K562 (cell line): Measurements from ENCODE around the gene DYNC1I2. TPM values are rescaled to one million over a fixed set of nuclear protein-coding genes. Genes with fewer than 3 reads are reported as not detected.

Experiments
- ATAC-seq: fragments of 200-7000 bp; cut with Tn5 transposase; 3 replicates; pipeline ENCODE4 v1.9.1; 2020; ENCODE audit warnings: moderate library complexity
- BruUV-seq: library from RNA; stranded (reverse); fragments of 400-500 nt; replicated peaks from 2 replicates; lab custom pipeline; 2021; lab: Mats Ljungman, UMichigan
- CTCF ChIA-PET: fragments of 300-600 bp; formaldehyde crosslinking; extraction: SDS; loops from one replicate; lab custom pipeline; 2021; ENCODE audit warnings: low intra/inter-chr PET ratio; lab: Yijun Ruan, JAX
- POLR2A ChIA-PET: fragments of 300-600, 350-650 bp; sonication (Branson Sonifier 250); formaldehyde crosslinking; extraction: SDS; loops from one replicate; lab custom pipeline; 2021; ENCODE audit warnings: antibody characterized with exemption, inconsistent platforms; lab: Yijun Ruan, JAX
- DNase-seq, 4 experiments: peaks; one replicate each; pipeline versions ENCODE4 v3.0.0 to v3.0.0-alpha.2; 2011 to 2018; ENCODE audit warnings: low spot score in 3 of 4, mixed read lengths in 3 of 4; ENCODE audit errors: extremely low read depth in 1 of 4
- FAIRE-seq: peaks from 2 replicates; lab custom pipeline; 2011; peaks lifted over from hg19 to GRCh38; lab: Jason Lieb, UNC
- H2AFZ ChIP-seq: 2 replicates; pipeline ENCODE4 v1.6.0; 2011; ENCODE audit warnings: low read depth, low read length, control low read depth, inconsistent platforms
- H3K27ac ChIP-seq: fragments of 200-600 bp; 3 replicates; pipeline ENCODE4 v1.8.0; 2011; ENCODE audit warnings: low read depth, mild to moderate bottlenecking, control low read depth, inconsistent platforms, low read length, moderate library complexity, mixed read lengths; ENCODE audit errors: extremely low read depth
- H3K27me3 ChIP-seq, 2 experiments: fragments of 300-600 bp in 1 of 2; 2 replicates in 1 of 2; 3 replicates in 1 of 2; pipeline versions ENCODE4 v1.6.0 to v1.8.0; 2011; ENCODE audit warnings: inconsistent platforms in 2 of 2, low read length in 2 of 2, mild to moderate bottlenecking in 1 of 2, mixed read lengths in 1 of 2, moderate library complexity in 1 of 2; ENCODE audit not compliant: control insufficient read depth in 2 of 2, insufficient read depth in 2 of 2
- H3K36me3 ChIP-seq: fragments of 300-600 bp; 3 replicates; pipeline ENCODE4 v1.8.0; 2011; ENCODE audit warnings: mild to moderate bottlenecking, low read length, inconsistent platforms; ENCODE audit not compliant: control insufficient read depth, insufficient read depth
- H3K4me1 ChIP-seq, 2 experiments: fragments of 200-600 bp in 1 of 2; replicated peaks in 1 of 2; 2 replicates in 1 of 2; 3 replicates in 1 of 2; pipeline versions ENCODE4 v1.5.1 to v1.8.0; 2011; ENCODE audit warnings: inconsistent platforms in 2 of 2, low read length in 2 of 2, mild to moderate bottlenecking in 1 of 2, mixed read lengths in 1 of 2, moderate library complexity in 1 of 2; ENCODE audit not compliant: control insufficient read depth in 2 of 2, insufficient read depth in 2 of 2
- H3K4me2 ChIP-seq: 2 replicates; pipeline ENCODE4 v1.6.1; 2011; ENCODE audit warnings: low read length, control low read depth, inconsistent platforms, mixed read lengths; ENCODE audit not compliant: insufficient read depth
- H3K4me3 ChIP-seq: fragments of 200-600 bp; sonication (generic), shearing (Covaris generic); 2 replicates; pipeline ENCODE4 v1.5.1; 2016; ENCODE audit warnings: control low read depth, inconsistent platforms
- H3K79me2 ChIP-seq: fragments of 200-600 bp; 3 replicates; pipeline ENCODE4 v1.8.0; 2011; ENCODE audit warnings: low read length, inconsistent platforms; ENCODE audit not compliant: control insufficient read depth, insufficient read depth
- H3K9ac ChIP-seq, 2 experiments: 2 replicates each; pipeline versions ENCODE4 v1.6.0 to v1.6.1; 2011; ENCODE audit warnings: low read depth in 2 of 2, low read length in 2 of 2, control low read depth in 1 of 2, inconsistent platforms in 1 of 2, mild to moderate bottlenecking in 1 of 2, mixed read lengths in 1 of 2; ENCODE audit not compliant: insufficient read depth in 1 of 2
- H3K9me1 ChIP-seq: one replicate; pipeline ENCODE4 v1.6.0; 2011; ENCODE audit warnings: inconsistent platforms, mild to moderate bottlenecking, low read length, moderate library complexity; ENCODE audit not compliant: control insufficient read depth, insufficient read depth
- H3K9me3 ChIP-seq: replicated peaks from 2 replicates; pipeline ENCODE4 v1.5.1; 2011; ENCODE audit warnings: low read depth, low read length, inconsistent platforms; ENCODE audit not compliant: control insufficient read depth, insufficient read depth
- H4K20me1 ChIP-seq: replicated peaks from 2 replicates; pipeline ENCODE4 v1.6.1; 2011; ENCODE audit warnings: low read length, inconsistent platforms, mixed read lengths; ENCODE audit not compliant: control insufficient read depth, insufficient read depth
- FOXA1 ChIP-seq: fragments of 450-650 bp; IDR thresholded peaks from 2 replicates; pipeline ENCODE4 v1.6.1; 2016; ENCODE audit warnings: mild to moderate bottlenecking, borderline replicate concordance
- GATA2 ChIP-seq: sonication (generic); formaldehyde crosslinking; IDR thresholded peaks from 2 replicates; pipeline ENCODE4 v1.4.0; 2020; ENCODE audit warnings: mild to moderate bottlenecking, missing genetic modification reagents
- GATAD2B ChIP-seq: fragments of 450-650 bp; IDR thresholded peaks from 2 replicates; pipeline ENCODE4 v1.6.1; 2017; ENCODE audit warnings: mild to moderate bottlenecking, borderline replicate concordance
- ILK ChIP-seq: fragments of 450-650 bp; IDR thresholded peaks from 2 replicates; pipeline ENCODE4 v1.6.1; 2016; ENCODE audit warnings: missing genetic modification characterization, low read depth, mild to moderate bottlenecking, missing compliant biosample characterization, moderate library complexity, borderline replicate concordance
- PKNOX1 ChIP-seq: fragments of 450-650 bp; IDR thresholded peaks from 2 replicates; pipeline ENCODE4 v1.6.1; 2016
- SRSF9 ChIP-seq: fragments of 200-400 bp; formaldehyde crosslinking; IDR thresholded peaks from 2 replicates; pipeline ENCODE4 v1.6.1; 2017; ENCODE audit warnings: low read depth, low read length, borderline replicate concordance
- USF2 ChIP-seq: sonication (generic); formaldehyde crosslinking; IDR thresholded peaks from 2 replicates; pipeline ENCODE4 v1.5.0; 2020; ENCODE audit warnings: missing genetic modification reagents
- ZMIZ1 ChIP-seq, 2 experiments: fragments of 150-350 bp in 1 of 2; IDR thresholded peaks; 2 replicates each; pipeline ENCODE4 v1.6.1; 2012 to 2016; ENCODE audit warnings: low read depth in 2 of 2, low read length in 2 of 2, mild to moderate bottlenecking in 1 of 2, moderate library complexity in 1 of 2
- ZNF324 ChIP-seq: fragments of 250-450 bp; sonication (Bioruptor Pico); IDR thresholded peaks from 2 replicates; pipeline ENCODE4 v1.4.0; 2020; ENCODE audit warnings: mild to moderate bottlenecking
- ZNF561 ChIP-seq: fragments of 450-650 bp; formaldehyde crosslinking; conservative IDR thresholded peaks from 2 replicates; pipeline ENCODE4 v1.4.0; 2020; ENCODE audit warnings: mild to moderate bottlenecking, moderate library complexity
- WGBS: fragments of 100-300 bp; shearing (Covaris generic); methylation state at CpG from one replicate; pipeline ENCODE4 v1.1.6; 2016; ENCODE audit warnings: low coverage, mixed read lengths; ENCODE audit not compliant: insufficient coverage; ENCODE audit errors: missing lambda C conversion rate; 5-methylcytosine and 5-hydroxymethylcytosine counted together
- in situ Hi-C: fragments of 300-500 bp; cut with MboI; formaldehyde crosslinking; loops from 4 replicates; pipeline ENCODE4 v1.15.0; 2018; ENCODE audit warnings: inconsistent platforms, mixed read lengths
- intact Hi-C: fragments of 100-400 bp; cut with micrococcal nuclease; formaldehyde crosslinking; loops from 2 replicates; pipeline ENCODE4 v1.14.2; 2022
- polyA plus RNA-seq, 8 experiments: library from polyadenylated mRNA; depleted of rRNA in 4 of 8; stranded (reverse) in 5 of 8; unstranded in 3 of 8; fragments of >200 nt; fragmentation: Nextera tagmentation in 2 of 8; fragmentation: Illumina TruSeq in 1 of 8; extraction: Ambion mirVana in 2 of 8; extraction: Trizol in 1 of 8; gene quantifications; 2 replicates each; pipeline versions ENCODE4 v1.2.1 to v1.2.3, GENCODE V29; 2011 to 2014; ENCODE audit warnings: inconsistent platforms in 1 of 8, missing spikeins in 1 of 8
- total RNA-seq, 7 experiments: library from RNA; depleted of rRNA in 6 of 7; stranded (reverse); fragments of >200 nt in 6 of 7; fragmentation: Illumina TruSeq in 2 of 7; extraction: Trizol in 2 of 7; gene quantifications; 2 replicates each; pipeline versions ENCODE4 v1.2.1 to v1.2.3, GENCODE V29; 2011 to 2021; ENCODE audit warnings: low replicate concordance in 1 of 7

Gene DYNC1I2
- total and polyA plus RNA-seq, 9 of the 15 experiments (the other 6 are each of a cell fraction or from before 2014, with no cell fraction given), result 59.1 to 204 (median 100) TPM

- H3K27me3 ChIP-seq, result no peaks in the 10 kb centered on the region
- no peaks in the 10 kb centered on the region for H3K4me1 ChIP-seq
- DNase-seq (no peak), FAIRE-seq (no peak), ATAC-seq (no peak)
- POLR2A ChIA-PET, result interaction anchor here (1.0 to 1.2 kb wide), 2 partner anchors 10 to 11 kb away, joined by 3 read pairs; no protein-coding TSS in a partner anchor
- no peaks in the 10 kb centered on the region for H3K9me3 ChIP-seq
- peaks cover 40% of the 10 kb centered on the region for H3K36me3 ChIP-seq
- H3K27ac ChIP-seq, result no peak overlapping the region
- no peaks in the 10 kb centered on the region for H4K20me1 ChIP-seq
- in situ Hi-C loops (no loop called here), intact Hi-C loops (no loop called here)
- H2AFZ ChIP-seq, result no peak overlapping the region
- WGBS, result 99% methylated on average over 4 of the region's 4 CpGs
- CTCF ChIA-PET, result no interaction called here
- no TSS peak for BruUV-seq
- H3K4me3 ChIP-seq, result no peak overlapping the region
- no peaks in the 10 kb centered on the region for H3K9me1 ChIP-seq
- no peak for TF ChIP-seq ILK
- TF ChIP-seq USF2 (CRISPR knock-in tag), result no peak
- no peak overlapping the region for H3K4me2 ChIP-seq
- no peaks in the 10 kb centered on the region for H3K79me2 ChIP-seq
- no peak overlapping the region for H3K9ac ChIP-seq
Measured at GRCh38 chr2:171718720-171719119, 31.5 kb downstream of the DYNC1I2 start.

GRCh38 chr2:171719660-171720059 lies 32.4 kb downstream of the DYNC1I2 start:
- no peak overlapping the region for H3K9ac ChIP-seq
- H4K20me1 ChIP-seq, result no peaks in the 10 kb centered on the region
- no peak for DNase-seq
- peaks cover 2% of the 10 kb centered on the region for H3K9me1 ChIP-seq
- H3K4me2 ChIP-seq, result no peak overlapping the region
- no peak for ATAC-seq
- no peak overlapping the region for H2AFZ ChIP-seq
- no peak overlapping the region for H3K4me3 ChIP-seq
- H3K9me3 ChIP-seq, result no peaks in the 10 kb centered on the region
- H3K27ac ChIP-seq, result no peak overlapping the region
- no peaks in the 10 kb centered on the region for H3K79me2 ChIP-seq
- peaks cover 0 to 4% of the 10 kb centered on the region in 2 experiments; a peak in 3 of 5 replicates for H3K4me1 ChIP-seq
- in situ Hi-C loops, result no loop called here
- H3K27me3 ChIP-seq, result no peaks in the 10 kb centered on the region
- POLR2A ChIA-PET, result interaction anchor here (0.7 to 1.1 kb wide), 2 partner anchors 20 to 1360 kb away, joined by 3 read pairs; no protein-coding TSS in a partner anchor
- no peak for FAIRE-seq
- CTCF ChIA-PET, result no interaction called here
- H3K36me3 ChIP-seq, result peaks cover 41% of the 10 kb centered on the region
- 98% methylated on average over 3 of the region's 3 CpGs for WGBS
- BruUV-seq, result no TSS peak
- intact Hi-C loops, result loop anchor here (10.0 kb wide), 1 partner anchor 205 kb away; the partner anchor contains the start of gene HAT1
- TF ChIP-seq PKNOX1, result no peak
- no peak for TF ChIP-seq GATAD2B
- no peak for TF ChIP-seq ZNF324 (CRISPR knock-in tag)
- no peak for TF ChIP-seq ZNF561 (CRISPR knock-in tag)
- TF ChIP-seq FOXA1, result no peak
- no peak for TF ChIP-seq GATA2 (CRISPR knock-in tag)
- no peak for TF ChIP-seq SRSF9
- no peak for TF ChIP-seq ZMIZ1 (IDR thresholded peaks at IDR 0.05; ENCODE audit: low read depth in 2 of 2, low read length in 2 of 2)
